Keratinocyte (primary cell): ENCODE results near the gene DEF6. TPM values are rescaled to one million over a fixed set of nuclear protein-coding genes. Genes with fewer than 3 reads are reported as not detected.

Source experiments
- DNase-seq: peaks from one replicate; pipeline ENCODE4 v3.0.0-alpha.2; 2011; ENCODE audit warnings: low read depth, missing footprints, low spot score
- FAIRE-seq: peaks from 2 replicates; lab custom pipeline; 2011; peaks lifted over from hg19 to GRCh38; lab: Jason Lieb, UNC
- H2AFZ ChIP-seq: 2 replicates; pipeline ENCODE4 v1.6.0; 2012; ENCODE audit warnings: low read length, control low read depth, inconsistent platforms; ENCODE audit not compliant: control insufficient read depth
- H3K27ac ChIP-seq: 2 replicates; pipeline ENCODE4 v1.5.1; 2011; ENCODE audit warnings: low read length; ENCODE audit not compliant: control insufficient read depth, insufficient read depth
- H3K27me3 ChIP-seq: 3 replicates; pipeline ENCODE4 v1.6.0; 2011; ENCODE audit warnings: low read length; ENCODE audit not compliant: control insufficient read depth, insufficient read depth; ENCODE audit errors: extremely low read depth
- H3K36me3 ChIP-seq, 2 experiments: 2 replicates in 1 of 2; 3 replicates in 1 of 2; pipeline ENCODE4 v1.5.1; 2011; ENCODE audit warnings: low read length in 2 of 2, mild to moderate bottlenecking in 1 of 2; ENCODE audit not compliant: control insufficient read depth in 2 of 2, insufficient read depth in 2 of 2; ENCODE audit errors: extremely low read depth in 1 of 2
- H3K4me1 ChIP-seq: 3 replicates; pipeline ENCODE4 v1.5.1; 2011; ENCODE audit warnings: low read length; ENCODE audit not compliant: control insufficient read depth, insufficient read depth; ENCODE audit errors: extremely low read depth
- H3K4me2 ChIP-seq: 3 replicates; pipeline ENCODE4 v1.6.0; 2011; ENCODE audit warnings: low read depth, low read length; ENCODE audit not compliant: control insufficient read depth, insufficient read depth; ENCODE audit errors: extremely low read depth
- H3K4me3 ChIP-seq, 3 experiments: fragments of 200-600 bp in 1 of 3; sonication (generic) in 1 of 3; 2 replicates in 2 of 3; 3 replicates in 1 of 3; pipeline ENCODE4 v1.5.1; 2011 to 2016; ENCODE audit warnings: low read length in 3 of 3, mild to moderate bottlenecking in 3 of 3, control low read depth in 2 of 3, inconsistent platforms in 1 of 3, low read depth in 1 of 3, mixed read lengths in 1 of 3, mixed run types in 1 of 3, moderate library complexity in 1 of 3; ENCODE audit not compliant: control insufficient read depth in 2 of 3, insufficient read depth in 2 of 3; ENCODE audit errors: extremely low read depth in 1 of 3
- H3K79me2 ChIP-seq: 2 replicates; pipeline ENCODE4 v1.6.0; 2012; ENCODE audit warnings: low read length; ENCODE audit not compliant: control insufficient read depth, insufficient read depth
- H3K9ac ChIP-seq: 3 replicates; pipeline ENCODE4 v1.6.0; 2011; ENCODE audit warnings: low read length; ENCODE audit not compliant: control insufficient read depth, insufficient read depth; ENCODE audit errors: extremely low read depth
- H3K9me1 ChIP-seq: 3 replicates; pipeline ENCODE4 v1.6.0; 2011; ENCODE audit warnings: low read length; ENCODE audit not compliant: control insufficient read depth, insufficient read depth; ENCODE audit errors: extremely low read depth
- H3K9me3 ChIP-seq: 2 replicates; pipeline ENCODE4 v1.5.1; 2012; ENCODE audit warnings: low read depth, low read length; ENCODE audit not compliant: control insufficient read depth
- H4K20me1 ChIP-seq: 3 replicates; pipeline ENCODE4 v1.6.0; 2011; ENCODE audit warnings: low read length; ENCODE audit not compliant: control insufficient read depth, insufficient read depth; ENCODE audit errors: extremely low read depth
- CTCF ChIP-seq, 3 experiments: IDR thresholded peaks in 1 of 3; conservative IDR thresholded peaks in 1 of 3; optimal IDR thresholded peaks in 1 of 3; 2 replicates in 2 of 3; 3 replicates in 1 of 3; pipeline versions ENCODE3 to v1.5.1; 2011; ENCODE audit warnings: low read length in 3 of 3, mild to moderate bottlenecking in 3 of 3, moderate library complexity in 2 of 3, control low read depth in 1 of 3, inconsistent platforms in 1 of 3; ENCODE audit not compliant: insufficient read depth in 2 of 3; ENCODE audit errors: extremely low read depth in 1 of 3
- EZH2 ChIP-seq: IDR thresholded peaks from one replicate; pipeline ENCODE4 v1.6.1; 2012; ENCODE audit warnings: inconsistent platforms, mild to moderate bottlenecking, low read length, moderate library complexity
- dilution Hi-C: fragments of 300-500 bp; cut with MboI; formaldehyde crosslinking; loops from one replicate; pipeline ENCODE4 v1.7.0; 2020; ENCODE audit warnings: low sequenced_read_pairs; ENCODE audit not compliant: extremely low pct_ligation_motif_present
- polyA plus RNA-seq, 5 experiments: library from polyadenylated mRNA; depleted of rRNA in 3 of 5; stranded (reverse) in 3 of 5; stranded (forward) in 1 of 5; unstranded in 1 of 5; fragments of >200 nt; gene quantifications; 1 replicate in 1 of 5; 2 replicates in 3 of 5; 3 replicates in 1 of 5; pipeline versions ENCODE4 v1.2.1 to v1.2.3, GENCODE V29; 2011 to 2012; ENCODE audit warnings: missing spikeins in 2 of 5, low read depth in 1 of 5, low replicate concordance in 1 of 5

DEF6 gene
- polyA plus RNA-seq, 1 donor (not counting 4 experiments of a cell fraction or from before 2014, with no cell fraction given), result 17.3 TPM

DNA sequence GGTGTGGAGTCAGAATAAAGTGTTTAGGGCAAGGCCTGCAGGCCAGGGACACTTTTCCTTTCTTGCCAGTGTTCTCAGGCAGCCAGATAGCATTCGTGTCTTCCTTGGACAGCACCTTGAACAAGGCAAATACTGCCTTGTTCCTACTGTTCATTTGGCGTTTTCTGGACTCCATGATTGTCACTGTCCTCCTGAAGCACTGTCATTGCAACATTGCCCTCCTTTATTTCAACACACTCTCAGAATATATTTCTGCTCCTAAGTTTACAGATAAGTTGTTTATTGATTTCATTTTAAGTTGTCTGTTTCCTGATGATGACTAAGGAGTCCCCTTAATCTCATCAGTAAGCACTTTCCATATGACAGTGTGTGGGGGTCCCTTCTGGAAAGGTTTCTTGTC is 15.1 kb upstream of the DEF6 start:
- Histone ChIP-seq H3K36me3 (peaks cover 3 to 10% of the 10 kb centered on the region in 2 experiments), H3K4me2 (no peak overlapping the region), H3K9me1 (no peaks in the 10 kb centered on the region), H4K20me1 (no peaks in the 10 kb centered on the region), H3K27me3 (no peaks in the 10 kb centered on the region), H3K4me3 (no peak overlapping the region), H3K27ac (no peak overlapping the region), H3K9me3 (no peaks in the 10 kb centered on the region), H3K79me2 (no peaks in the 10 kb centered on the region), H3K9ac (no peak overlapping the region), H3K4me1 (no peaks in the 10 kb centered on the region), H2AFZ (no peak overlapping the region)
- dilution Hi-C loops, result no loop called here
- FAIRE-seq, result no peak
- TF ChIP-seq CTCF (optimal IDR thresholded peaks at IDR 0.05 in 1 of 3, IDR thresholded peaks at IDR 0.05 in 1 of 3, conservative IDR thresholded peaks at IDR 0.05 in 1 of 3; ENCODE audit: extremely low read depth in 1 of 3, insufficient read depth in 2 of 3, low read length in 3 of 3) (no peak), EZH2 (no peak)
- no peak for DNase-seq

GRCh38 chr6:35283361-35283760 is 14.3 kb upstream of the DEF6 start:
- no peaks in the 10 kb centered on the region for H3K27me3 ChIP-seq
- H3K9me1 ChIP-seq, result no peaks in the 10 kb centered on the region
- FAIRE-seq, result no peak
- no peak overlapping the region for H3K4me2 ChIP-seq
- no peak overlapping the region for H3K27ac ChIP-seq
- H3K36me3 ChIP-seq, result peaks cover 3 to 13% of the 10 kb centered on the region in 2 experiments
- no peak overlapping the region for H3K4me3 ChIP-seq
- no peak for DNase-seq
- no peaks in the 10 kb centered on the region for H3K4me1 ChIP-seq
- dilution Hi-C loops, result no loop called here
- H3K9me3 ChIP-seq, result no peaks in the 10 kb centered on the region
- no peaks in the 10 kb centered on the region for H4K20me1 ChIP-seq
- TF ChIP-seq CTCF (optimal IDR thresholded peaks at IDR 0.05 in 1 of 3, IDR thresholded peaks at IDR 0.05 in 1 of 3, conservative IDR thresholded peaks at IDR 0.05 in 1 of 3; ENCODE audit: extremely low read depth in 1 of 3, insufficient read depth in 2 of 3, low read length in 3 of 3), result no peak
- no peak for TF ChIP-seq EZH2
- H2AFZ ChIP-seq, result no peak overlapping the region
- H3K79me2 ChIP-seq, result no peaks in the 10 kb centered on the region
- H3K9ac ChIP-seq, result no peak overlapping the region
